Measurements from ENCODE around the gene DGKB.
A peak's percentile ranks its signal among the peaks of the same experiment; 100 is the strongest.

The DGKB gene

DNA sequence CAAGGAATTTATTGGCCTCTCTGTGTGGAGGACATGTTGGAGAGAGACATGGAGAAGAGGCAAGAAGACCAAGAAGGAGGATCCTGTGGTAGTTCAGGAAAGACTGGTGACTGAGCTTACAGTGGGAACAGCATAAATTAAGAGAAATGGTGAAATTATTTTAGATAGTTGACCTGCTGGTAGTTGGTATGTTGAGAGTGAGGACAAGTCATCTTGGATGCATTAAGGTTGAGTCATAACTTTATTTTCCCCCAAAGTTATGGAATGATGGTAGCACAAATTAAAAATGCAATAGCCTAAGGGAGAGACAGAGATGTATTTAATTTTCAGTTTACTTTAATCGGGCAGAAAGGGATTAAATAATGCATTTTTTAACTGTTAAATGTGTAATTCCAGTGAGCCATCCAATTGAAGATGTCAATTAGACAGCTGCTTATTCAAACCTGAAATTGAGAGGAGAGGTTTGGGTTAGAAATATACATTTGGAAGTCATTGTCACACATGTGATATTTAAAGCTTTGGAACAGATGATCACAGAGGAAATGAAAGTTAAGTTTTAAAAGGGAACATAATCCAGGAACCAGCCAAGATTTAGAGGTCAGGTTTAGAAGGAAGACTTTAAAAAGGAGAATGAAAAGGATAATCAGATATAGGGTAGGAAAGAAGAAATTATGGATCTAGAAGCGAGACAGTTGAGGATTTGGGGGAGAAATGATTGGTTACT lies 80.6 kb downstream of the DGKB start:
- DNase-seq (ENCODE audit: low spot score) = peak; percentile 20

DNA sequence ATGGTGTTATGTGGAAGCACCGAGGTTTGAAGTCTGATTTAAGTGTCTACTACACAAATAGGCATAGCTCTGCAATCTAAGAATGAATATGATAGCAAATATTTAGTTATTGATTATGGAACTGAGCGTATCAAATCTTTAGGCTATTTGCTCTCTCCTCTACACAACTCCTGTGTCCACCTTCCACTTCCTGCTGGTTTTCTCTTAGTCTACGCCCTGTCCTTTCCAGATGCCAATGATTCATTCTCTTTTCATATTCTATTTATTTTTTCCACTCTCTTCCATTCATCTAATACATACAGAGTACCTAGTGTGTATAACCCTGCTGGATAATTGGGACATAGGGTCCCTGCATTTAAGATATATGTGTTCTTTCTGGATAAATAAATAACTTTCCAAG lies 83.7 kb downstream of the DGKB start:
- DNase-seq (ENCODE audit: low spot score) = no peak

DNA sequence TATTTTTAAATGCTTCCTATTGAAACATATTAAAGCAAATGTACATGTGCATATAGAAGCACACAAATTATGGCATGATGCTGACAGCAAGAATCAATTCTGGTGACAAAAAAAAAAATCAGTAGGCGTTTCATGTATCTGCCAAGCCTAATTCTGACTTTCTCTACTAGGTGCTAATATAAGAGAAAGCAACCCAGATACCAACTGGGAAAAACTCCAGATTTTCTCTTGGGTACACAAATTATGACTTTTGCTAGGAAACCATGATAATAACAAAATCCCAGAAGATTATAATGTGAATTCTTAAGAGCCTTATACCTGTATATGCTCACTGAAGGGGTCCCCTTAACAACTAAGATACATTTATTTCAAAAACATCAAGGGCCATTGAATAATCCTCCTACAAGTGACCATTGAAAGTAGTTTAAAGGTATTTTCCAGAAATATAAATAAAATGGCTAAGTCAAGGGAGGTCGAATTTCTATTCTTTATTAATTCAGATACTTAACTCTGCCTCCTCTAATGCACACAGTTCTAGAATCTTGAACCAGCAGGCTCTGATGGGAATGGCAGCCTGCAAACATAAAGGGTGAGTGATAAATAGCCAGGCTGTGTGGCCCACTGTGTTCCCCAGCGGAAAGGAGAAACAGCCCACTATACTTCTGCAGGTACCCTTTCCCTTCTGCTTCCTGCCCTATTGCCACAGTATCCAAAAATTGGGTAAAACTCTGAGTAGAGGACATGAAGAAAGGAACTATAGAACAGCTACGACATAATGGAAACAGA lies 84.5 kb downstream of the DGKB start:
- DNase-seq (ENCODE audit: low spot score) = no peak

DNA sequence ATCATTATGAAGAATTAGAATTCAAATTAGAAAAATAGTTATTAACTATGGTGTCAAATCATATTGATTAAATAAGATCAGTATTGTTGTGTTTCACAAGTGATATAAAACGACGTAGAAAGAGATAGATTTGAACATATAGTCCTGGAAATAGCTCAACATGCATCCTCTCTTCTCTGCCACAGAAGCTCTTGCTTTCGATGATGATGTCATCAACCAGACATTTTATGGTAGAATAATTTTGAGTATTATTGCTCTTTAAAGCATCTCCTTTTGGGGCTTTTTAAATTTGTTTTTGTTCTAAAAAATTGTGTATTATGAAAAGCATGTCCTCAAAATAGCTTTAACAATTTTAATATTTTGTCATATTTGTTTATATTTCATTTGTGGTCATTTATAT lies 95.0 kb downstream of the DGKB start:
- DNase-seq (ENCODE audit: low spot score) = no peak

DNA sequence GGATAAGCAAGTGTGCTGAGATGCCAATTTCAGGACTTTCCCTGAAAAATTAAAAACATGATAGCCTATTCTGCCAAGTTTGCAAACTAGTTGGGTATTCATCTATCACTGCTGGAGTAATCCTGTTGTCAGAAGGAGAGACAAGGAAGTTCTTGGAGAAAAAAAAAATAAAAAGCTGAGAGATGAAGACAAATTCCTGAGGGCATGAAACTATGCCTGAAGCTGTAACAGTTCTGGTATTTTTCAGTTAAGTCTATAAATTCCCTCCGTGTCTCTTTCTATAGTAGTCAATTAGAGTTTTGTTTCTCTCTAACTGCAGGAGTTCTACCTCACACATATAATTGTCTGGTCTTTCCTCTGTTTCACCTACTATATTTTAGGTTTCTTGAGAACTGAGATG lies 95.7 kb downstream of the DGKB start:
- DNase-seq (ENCODE audit: low spot score) = peak; percentile 24

DNA sequence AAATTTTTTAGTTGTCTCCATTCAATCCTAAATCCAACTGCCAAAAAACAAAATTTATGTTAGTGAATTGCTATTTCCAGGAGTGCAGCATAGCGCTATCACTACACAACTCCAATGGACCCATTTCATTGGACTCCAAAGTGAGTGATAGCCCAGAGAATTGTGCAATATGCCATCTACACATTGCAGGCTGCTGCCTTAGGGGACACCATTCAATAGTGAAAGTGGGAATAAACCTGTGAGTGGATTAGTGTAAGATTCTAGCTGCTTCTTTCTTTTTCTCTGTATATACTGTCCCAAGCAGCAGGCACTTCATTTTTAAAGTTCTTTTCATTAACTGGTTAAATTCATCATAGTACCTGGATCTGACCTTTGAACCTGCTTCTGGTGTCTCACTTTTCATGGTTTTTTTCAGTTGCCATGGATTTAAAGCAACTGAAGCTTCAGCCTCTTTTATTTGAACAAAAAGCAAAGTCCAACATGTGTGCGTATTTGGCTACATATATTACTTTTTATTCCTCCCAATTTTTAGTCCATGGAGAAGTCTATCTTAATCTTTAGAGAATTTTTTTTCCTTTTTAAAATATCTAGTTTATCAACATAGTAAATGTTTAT lies 97.3 kb downstream of the DGKB start:
- DNase-seq (ENCODE audit: low spot score) = no peak

DNA sequence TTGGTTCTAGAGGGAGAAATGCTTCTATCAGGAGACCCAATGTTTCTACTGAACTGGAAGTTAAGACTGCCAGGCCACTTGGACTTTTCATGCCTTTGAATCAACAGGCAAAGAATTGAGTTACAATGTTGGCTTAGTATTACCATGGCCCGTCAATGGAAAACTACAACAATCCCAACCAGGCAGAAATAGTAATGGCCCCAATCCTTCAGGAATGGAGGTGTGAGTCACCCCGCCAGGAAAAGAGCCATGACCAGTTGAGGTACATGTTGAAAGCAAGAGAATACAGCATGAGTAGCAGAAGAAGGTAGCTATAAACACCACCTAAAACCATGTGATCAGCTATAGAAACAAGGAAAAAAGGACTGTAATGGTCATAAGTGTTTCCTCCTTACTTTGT lies 101.9 kb downstream of the DGKB start:
- no peak for DNase-seq (ENCODE audit: low spot score)

DNA sequence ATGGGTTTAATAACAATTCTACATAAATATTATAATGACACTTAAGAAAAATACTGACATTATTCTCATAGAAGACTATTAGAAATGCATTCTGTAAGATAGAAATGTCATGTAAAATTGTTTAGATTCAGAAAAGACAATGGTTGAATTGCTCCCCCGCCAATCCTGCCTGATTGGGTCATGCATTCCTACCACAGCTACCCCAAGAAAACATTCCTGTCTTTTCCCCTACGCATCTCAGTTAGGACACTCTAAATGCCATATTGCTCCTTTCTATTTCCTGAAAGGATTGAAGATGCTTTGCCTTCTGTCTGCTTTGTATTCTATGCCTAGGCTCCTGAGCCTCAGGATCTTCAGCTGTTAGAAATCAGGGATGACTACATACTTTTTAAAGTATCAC lies 109.4 kb downstream of the DGKB start:
- no peak for DNase-seq (ENCODE audit: low spot score)

DNA sequence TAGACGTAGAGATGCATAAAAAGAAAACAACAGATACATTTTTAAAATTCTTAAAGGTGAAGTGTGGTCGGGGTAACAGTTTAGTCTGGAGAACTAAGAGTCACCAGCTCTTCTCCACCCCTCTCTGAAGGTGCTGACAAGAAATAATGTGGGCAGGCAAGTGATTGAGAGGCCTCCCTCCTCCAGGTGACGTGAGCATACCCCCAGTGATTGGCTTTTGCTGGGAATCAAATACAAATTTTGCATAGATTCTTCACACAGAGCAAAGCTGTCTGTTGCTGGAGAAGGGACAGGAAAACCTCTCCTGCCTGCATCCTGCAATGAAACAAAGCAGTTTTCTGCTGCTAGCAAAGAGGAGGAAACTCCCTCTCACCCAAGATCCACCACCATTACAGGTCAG lies 115.0 kb downstream of the DGKB start:
- no peak for DNase-seq (ENCODE audit: low spot score)

DNA sequence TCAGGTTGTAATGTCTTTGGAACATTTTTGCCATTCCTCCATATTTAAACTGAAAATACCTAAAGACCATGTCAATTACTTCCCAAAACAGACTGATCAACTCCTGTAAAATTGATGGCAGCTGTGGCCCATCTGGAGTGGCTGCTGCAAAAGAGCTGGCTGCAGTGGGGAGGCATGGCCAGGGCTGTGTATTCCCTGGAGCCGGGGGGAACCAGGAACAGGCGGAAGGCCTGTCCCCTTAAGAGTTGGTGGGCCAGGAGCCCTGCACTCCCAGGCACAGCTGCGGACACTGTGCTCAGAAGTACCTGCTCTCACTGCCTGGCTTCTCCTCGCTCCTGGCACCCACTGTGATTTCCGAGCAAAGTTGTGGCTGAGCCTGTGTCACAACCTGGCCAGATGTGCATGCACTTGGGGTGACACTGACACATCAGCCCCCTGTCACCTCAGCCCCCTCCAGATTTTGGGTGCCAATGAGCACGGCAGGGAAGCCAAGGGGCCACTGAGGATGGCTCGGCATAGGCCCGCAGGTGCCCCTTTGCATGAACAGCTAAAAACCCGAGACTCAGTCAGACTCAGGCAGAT lies 116.1 kb downstream of the DGKB start:
- DNase-seq (ENCODE audit: low spot score) = no peak

DNA sequence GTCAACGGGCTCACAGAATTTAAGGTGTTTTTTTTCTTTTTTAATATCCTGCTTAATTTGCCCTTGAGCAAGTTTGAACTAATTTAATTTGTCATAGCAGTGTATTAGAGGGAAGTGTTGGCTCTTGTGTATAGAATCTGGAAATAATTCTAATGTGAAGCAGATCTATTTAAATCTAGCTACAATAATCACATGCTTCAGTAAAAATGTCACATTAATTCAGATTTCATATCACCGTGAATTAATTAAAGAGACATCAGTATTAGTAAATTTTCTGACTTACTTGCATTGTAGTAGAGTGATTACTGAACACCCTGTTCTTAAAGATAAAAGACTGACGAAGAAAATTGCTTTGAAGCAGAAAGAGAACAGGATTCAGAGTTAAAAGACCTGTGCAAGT lies 124.7 kb downstream of the DGKB start:
- DNase-seq (ENCODE audit: low spot score) = no peak

DNA sequence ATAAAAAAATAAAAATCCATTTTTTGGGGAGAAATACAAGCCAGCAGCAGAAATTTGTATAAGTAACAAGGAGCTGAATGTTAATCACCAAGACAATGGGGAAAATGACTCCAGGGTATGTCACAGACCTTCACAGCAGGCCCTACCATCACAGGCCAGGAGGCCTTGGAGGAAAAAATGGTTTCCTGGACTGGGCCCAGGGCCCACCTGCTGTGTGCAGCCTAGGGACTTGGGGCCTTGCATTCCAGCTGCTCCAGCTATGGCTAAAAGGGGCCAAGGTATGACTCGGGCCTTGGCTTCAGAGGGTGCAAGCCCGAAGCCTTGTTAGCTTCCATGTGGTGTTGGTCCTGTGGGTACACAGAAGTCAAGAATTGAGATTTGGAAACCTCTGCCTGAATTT lies 126.3 kb downstream of the DGKB start:
- DNase-seq (ENCODE audit: low spot score) = no peak

DNA sequence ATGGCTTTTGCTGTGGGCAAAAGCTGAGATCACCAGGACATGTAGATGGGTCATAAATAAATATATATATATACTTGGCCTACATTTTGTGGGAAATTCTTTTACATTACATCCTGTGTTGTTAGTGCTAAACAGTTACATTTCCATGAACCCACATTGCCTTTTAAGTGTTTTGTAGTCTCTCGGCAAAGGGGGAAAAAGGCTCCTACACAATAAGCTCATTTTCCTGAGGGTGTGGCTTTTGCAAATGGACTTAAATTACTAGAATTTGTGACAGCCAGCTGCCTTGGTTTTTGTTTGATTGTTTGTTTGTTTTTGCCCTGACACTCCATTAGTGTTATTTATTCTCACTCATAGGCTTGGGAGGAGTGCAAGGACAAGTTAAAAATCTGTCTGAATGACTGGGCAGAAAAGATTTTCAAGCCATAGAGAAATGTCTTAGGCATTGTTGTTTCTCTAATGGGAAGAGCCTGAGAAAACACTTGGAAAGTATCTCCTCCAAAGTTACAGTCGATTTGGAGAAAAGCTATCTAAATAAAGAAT lies 128.8 kb downstream of the DGKB start:
- no peak for DNase-seq (ENCODE audit: low spot score)

DNA sequence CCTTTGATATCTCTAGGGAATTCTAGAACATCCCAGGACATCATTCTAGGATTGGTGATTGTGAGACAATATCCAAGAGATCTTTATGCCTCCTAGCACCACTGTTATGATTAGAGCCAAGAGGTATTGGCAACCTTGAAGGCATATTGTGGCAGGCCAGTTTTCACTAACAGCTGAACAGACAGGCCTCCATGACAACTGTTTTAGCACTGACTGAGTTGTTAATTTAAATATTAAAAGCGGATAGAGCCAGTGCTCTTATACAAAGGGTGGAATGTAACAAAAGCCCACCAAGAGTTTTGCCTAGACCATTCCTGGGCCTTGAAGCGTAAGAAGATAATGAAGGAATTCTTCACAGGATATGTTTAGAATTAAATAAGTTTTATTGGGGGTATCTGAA lies 131.9 kb downstream of the DGKB start:
- DNase-seq (ENCODE audit: low spot score) = no peak

DNA sequence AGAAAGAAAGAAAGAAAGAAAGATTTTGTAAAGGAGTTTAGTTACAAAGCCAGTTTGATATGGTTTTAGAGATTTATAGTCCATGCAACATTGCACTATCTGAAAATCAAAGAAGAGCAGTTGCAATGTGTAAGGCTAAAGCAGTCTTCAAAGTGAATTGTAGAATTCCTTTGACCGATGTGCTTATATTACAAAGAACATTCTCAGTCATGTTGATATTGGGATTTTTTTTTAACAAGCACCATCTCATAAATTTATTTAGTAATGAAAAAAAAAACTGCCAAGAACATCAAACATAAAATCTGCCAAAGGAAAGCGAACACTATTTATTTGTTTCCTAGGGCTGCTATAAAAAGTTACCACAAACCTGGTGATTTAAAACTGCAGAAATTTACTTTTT lies 133.3 kb downstream of the DGKB start:
- no peak for DNase-seq (ENCODE audit: low spot score)

DNA sequence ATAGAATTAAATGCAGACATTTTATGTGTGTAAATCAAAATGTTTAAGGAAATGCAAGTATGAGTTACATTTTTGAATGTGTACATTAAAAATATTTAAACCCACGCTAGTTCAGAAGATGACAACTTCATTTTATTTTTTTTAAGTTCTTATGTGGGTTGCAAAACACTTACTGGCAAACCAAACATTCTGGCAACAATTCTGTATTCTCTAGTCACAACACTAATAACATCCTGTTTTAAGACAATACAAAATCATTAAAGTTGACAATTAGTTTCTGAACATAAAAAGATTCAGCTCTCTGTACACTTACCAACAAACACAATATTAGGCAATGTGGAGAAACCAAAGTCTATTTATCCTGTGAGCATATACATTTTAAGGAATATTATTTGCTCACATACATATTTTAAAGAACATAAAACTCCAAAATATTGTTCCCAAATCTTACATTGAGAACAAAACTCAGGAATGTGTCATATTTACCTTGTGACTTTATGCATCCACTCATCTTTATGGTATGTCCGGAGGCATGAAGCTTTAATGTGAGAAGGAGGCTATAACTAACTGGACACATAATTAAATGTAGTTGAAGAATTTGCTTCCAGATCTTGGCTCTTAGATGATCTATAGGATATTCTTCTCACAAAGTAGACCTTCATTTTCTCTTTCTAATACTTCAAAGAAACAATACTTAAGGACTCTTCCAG lies 134.7 kb downstream of the DGKB start:
- no peak for DNase-seq (ENCODE audit: low spot score)

DNA sequence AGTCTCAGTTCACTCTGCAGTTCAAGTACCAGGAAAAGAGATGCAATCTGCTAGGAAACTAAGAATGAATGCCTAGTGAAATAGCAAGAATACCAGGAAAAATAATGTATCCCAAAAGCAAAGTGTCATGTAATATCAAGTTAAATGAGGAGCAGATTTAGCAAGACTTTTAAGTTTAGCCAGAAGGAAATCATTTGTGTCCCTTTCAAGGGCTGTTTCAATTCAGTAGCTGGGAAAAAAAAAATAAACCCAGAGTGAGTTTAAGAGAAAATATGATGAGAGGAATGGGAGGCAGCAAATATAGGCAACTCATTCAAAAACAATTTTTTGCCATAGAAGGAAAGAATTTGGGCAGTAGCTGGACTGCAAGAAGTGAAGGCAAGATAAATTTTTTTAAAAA lies 135.8 kb downstream of the DGKB start:
- DNase-seq (ENCODE audit: low spot score) = peak; percentile 8

DNA sequence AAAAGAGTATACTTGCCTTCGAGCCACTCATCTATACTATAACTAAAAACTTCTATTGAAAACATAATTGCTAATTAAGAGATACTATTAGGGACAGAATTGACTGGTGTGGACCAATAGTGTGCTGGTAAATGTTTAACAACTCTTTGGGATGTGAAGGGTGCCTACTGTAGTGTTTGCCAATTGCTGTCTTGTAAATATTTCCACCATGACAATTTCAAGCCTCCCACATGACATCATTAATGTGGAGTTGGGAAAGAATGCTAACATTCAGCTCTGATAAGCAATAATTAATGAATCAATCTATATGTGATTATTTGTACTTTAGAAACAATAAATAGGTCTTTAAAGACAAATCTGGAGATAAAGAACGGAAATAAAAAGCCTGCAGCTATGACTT lies 136.8 kb downstream of the DGKB start:
- no peak for DNase-seq (ENCODE audit: low spot score)

DNA sequence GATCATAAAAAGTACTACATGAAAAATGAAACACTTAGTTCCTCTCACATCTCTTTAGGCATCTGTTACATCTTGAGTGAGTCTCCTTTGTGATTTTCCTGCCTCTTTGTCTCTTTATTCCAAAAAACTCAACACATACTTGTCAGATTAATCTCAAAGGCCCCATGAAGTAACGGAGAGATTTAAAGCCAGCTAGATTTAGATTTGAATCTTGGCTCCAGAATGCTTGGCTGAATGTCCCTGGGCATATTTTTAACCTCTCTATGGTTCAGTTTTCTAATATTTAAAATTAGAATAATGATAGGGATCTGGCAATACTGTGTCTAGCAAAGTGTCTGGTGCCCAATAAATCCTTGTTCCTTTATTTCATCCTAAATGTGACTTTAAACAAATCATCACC lies 140.0 kb downstream of the DGKB start:
- no peak for DNase-seq (ENCODE audit: low spot score)

DNA sequence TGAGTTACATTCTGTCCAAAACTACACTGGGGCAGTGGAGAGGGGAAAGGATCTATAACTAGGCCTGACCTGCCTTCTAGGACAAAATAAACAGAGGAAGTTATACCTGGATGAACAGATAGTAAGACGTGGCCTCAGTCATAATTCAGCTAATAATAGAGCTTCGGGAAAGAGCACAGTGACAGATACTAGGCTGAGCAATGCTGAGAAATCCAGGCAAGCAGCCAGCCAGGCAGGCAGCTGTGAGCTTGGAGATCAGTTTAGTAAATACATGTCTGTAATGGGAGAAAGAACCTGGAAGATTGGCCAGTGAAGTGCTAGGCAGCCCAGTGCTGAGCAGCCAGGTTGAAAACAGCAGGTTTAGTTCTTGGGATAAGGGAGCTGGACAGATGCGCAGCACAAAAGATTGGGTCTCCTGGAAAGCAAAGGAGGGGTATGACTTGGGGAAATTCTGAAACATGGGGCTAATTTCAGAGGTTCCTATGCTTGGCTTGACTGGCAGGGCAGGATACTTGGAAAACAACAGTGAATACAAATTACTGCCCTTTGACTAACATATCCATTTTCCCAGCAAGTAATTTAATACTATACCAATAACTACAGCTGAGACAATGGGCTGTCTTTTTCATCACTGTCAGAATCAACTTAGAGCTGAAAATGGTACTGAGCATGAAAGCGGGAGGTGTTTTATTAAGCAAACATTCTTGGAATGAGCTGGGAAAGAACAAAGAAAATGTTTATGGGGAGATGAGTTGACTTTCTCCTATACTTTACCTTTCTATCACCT lies 140.8 kb downstream of the DGKB start:
- peak; percentile 70 for DNase-seq (ENCODE audit: low spot score)
